ENCODE measurements around the gene NOP9.

The NOP9 gene

DNA sequence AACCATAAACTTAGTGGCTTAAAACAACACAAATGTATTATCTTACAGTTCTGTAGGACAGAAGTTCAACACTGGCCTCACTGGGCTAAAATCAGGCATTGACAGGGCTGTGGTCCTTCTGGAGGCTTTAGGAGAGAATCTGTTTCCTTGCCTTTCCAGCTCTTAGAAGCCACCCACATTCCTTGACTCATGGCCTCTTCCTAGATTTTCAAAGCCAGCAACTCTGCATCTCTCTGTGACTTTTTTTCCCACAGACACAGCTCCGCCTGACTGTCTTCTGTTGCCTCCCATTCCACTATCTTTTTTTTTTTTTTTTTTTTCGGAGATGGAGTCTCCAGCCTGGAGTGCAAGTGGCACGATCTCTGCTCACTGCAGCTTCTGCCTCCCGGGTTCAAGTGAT is 56.6 kb downstream of the NOP9 start:
- DNase-seq, result no peak
